ENCODE results near the gene GPT2.

GPT2 gene, protein sequence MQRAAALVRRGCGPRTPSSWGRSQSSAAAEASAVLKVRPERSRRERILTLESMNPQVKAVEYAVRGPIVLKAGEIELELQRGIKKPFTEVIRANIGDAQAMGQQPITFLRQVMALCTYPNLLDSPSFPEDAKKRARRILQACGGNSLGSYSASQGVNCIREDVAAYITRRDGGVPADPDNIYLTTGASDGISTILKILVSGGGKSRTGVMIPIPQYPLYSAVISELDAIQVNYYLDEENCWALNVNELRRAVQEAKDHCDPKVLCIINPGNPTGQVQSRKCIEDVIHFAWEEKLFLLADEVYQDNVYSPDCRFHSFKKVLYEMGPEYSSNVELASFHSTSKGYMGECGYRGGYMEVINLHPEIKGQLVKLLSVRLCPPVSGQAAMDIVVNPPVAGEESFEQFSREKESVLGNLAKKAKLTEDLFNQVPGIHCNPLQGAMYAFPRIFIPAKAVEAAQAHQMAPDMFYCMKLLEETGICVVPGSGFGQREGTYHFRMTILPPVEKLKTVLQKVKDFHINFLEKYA

DNA sequence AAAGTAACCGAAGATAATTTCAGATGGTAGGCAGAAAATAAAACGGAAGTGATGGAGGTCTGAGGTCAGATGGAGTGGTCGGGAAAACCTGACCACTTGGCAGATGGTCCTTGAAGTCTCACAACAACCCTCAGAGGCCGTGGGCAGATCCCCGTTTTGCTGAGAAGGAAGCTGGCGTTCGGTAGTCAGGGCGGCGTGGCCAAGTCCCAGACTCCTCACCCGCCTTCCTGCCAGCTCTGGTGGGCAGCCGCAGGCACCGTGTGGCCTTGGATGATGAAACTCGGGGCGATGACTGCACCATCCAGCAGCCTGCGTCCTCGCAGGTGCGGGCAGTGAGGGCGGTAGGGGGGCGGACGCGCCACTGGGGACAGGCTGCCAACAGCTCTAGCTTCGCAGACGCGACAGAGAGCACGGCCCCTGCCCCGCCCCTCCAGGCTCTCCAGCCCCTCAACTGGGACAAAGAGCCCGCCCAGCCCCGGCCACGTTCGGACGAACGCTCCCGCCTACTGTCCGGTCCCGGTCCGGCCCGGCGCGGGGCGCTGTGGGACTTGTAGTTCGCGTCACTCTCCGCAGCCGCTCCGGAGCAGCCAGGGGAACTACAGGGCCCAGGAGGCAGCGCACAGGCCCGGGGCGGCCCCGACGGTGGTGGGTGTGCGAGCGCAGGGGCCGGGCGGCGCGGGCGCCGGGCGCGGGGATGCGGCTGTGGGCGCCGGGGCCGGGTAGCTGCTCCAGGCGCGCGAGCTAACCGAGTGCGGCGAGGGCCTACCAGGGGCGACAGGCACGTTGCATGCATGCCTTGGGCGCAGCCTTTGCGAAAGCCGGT, at the start of gene GPT2:
GPT2 (plus strand) TSS at position 673 of the 823 bp plus-strand sequence. CDS start 354 bp downstream, outside the sequence.
- ATAC-seq = peak; percentile 96

DNA sequence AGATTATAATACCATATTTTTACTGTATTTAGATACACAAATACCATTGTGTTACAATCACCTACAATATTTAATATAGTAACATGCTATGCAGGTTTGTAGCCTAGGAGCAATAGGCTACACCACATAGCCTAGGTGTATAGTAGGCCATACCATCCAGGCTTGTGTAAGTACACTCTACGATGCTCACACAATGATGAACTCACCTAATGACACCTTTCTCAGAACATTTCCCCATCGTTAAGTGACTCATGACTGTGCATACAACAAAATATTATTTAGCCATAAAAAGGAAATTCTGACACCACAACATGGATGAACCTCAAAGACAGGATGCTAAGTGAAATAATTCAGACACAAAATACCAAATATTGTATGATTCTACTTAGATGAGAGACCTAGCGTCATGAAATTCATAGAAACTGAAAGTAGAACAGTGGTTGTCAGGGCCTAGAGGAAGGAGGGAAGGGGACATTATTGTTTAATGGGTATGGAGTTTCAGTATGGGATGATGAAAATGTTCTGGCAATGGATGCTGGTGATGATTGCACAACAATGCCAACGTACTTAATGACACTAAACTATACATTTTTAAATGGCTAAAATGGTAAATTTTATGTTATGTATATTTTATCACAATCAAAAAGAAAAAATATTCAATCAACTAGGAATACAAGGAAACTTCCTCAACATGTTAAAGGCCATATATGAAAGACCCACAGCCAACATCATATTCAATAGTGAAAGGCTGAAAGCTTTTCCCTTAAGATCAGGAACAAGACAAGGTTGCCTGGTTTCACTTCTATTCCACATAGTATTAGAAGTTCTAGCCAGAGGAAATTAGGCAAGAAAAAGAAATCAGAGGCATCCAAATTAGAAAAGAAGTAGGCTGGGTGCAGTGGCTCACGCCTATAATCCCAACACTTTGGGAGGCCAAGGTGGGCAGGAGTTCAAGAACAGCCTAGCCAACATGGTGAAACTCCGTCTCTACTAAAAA, 47.3 kb upstream of the GPT2 start:
- DNase-seq (no peak), ATAC-seq (peak; percentile 40)

More for the DNA sequence above, at the start of gene GPT2:
- peak; percentile 91 for DNase-seq

DNA sequence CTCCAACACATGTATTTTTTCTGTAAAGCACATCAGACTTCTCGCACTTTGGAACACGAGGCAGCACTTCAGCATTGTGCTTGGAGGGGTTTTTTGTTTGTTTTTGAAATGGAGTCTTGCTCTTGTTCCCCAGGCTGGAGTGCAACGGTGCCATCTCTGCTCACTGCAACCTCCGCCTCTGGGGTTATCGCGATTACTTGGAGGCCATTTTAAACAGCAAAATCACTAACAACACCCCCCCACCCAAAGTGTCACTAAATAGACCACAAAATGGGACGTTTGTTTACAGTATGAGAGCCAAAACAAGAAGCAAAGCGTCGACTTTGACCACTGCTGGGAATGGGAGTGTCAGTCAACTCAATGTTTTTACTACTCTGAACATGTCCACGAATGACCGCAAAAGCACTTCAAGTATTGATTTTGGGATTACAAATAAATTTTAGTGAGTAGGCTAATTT, 44.1 kb upstream of the GPT2 start:
- ATAC-seq = no peak
- DNase-seq = no peak

DNA sequence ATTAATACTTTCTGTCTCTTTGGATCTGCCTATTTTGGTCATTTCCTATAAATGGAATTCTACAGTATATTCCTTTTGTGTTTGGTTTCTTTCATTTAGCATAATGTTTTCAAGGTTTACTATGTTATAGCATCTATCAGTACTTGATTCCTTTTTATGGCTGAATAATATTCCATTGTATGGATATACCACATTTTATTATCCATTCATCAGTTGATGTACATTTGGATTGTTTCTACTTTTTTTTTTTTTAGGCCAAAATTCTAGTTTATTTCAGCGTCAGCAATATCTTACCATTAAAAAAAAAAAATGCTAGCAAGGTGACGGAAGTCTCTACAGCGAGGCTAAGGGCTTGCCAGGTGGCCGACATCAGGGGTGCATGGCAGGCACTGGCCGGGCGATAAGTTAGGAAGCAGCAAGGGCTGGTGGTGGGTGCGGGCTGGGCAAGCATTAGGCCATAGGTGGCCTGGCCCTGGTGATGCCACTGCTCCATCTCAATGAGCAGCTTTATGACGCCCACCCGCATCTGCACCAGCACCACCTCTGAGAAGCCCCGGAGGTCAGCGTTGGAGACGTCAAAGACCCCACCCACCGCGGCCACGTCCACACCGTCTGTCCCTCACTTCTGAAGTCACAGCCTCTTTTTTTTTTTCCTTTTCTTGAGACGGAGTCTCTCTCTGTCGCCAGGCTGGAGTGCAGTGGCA, 41.8 kb upstream of the GPT2 start:
- DNase-seq (no peak), ATAC-seq (no peak)

- DNase-seq (no peak), ATAC-seq (no peak)
Observed at GRCh38 chr16:46843898-46844642, 40.1 kb upstream of the GPT2 start.

DNA sequence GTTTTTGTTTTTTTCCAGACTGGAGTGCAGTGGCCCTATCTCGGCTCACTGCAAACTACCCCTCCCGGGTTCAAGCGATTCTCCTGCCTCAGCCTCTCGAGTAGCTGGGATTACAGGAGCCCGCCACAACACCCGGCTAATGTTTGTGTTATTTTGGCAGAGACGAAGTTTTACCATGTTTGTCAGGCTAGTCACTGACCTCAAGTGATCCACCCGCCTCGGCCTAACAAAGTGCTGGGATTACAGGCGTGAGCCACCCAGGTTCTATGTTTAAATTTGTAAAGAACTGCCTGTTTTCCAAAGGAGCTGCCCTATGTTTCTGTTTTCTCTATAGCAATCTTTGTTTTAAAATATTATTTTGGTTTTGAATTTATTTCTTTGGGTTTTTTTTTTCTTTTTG, 39.4 kb upstream of the GPT2 start:
- ATAC-seq = no peak
- DNase-seq = no peak

- DNase-seq (no peak), ATAC-seq (no peak)
Observed at GRCh38 chr16:46845952-46846351, 38.2 kb upstream of the GPT2 start.

GRCh38 chr16:46848768-46849764, 35.1 kb upstream of the GPT2 start:
- ATAC-seq (no peak), DNase-seq (no peak)

DNA sequence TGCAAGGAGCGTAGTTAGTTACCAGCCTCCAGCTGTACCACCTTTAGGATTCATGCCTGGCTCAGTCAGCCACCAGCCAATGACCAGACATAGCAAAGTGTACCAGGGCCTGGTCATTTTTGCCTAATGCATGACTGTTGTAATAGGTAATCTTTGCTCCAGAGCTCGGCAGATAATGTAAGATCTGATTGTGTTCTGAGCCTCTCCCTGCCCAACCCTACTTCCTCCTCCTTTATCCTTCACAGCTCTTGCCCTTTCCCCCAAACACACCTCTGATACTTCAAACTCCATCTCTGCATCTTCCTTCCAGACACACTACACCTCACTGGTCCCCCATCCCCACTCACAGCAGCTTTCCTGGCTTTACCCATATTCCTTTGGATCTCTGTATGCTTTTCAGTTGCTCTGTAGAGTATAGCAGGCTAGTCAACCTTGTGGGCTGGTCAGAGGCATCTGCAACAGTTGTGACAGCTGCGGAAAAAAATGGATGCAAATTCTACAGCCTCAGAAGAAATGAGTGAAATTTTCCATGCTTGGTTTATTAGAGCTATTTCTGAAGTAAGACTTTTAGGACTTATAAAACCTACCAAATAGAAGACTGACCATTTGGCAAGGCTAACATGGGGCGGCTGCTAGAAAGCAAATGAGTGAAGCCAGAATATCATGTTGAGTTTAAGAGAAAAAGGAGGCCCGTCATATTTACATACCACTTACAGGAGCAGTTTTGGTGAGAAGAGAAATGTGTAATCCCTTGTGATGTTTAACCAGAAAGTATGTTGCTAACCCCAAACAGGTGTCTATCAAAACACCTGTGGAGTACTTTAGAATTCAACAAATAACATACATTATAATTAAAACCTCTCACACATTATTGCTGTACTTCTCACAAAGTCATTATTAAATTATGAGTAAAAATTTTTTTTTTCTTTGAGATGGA, 33.3 kb upstream of the GPT2 start:
- DNase-seq (no peak), ATAC-seq (no peak)

GRCh38 chr16:46852130-46852529, 32.0 kb upstream of the GPT2 start:
- ATAC-seq (no peak), DNase-seq (no peak)

GRCh38 chr16:46853713-46854443, 30.3 kb upstream of the GPT2 start:
- peak; percentile 32 for ATAC-seq
- DNase-seq = peak; percentile 68

- no peak for DNase-seq
- no peak for ATAC-seq
Observed at GRCh38 chr16:46854846-46855245, 29.3 kb upstream of the GPT2 start.

GRCh38 chr16:46855389-46855788, 28.8 kb upstream of the GPT2 start:
- DNase-seq (no peak), ATAC-seq (no peak)

GRCh38 chr16:46857368-46857945, 26.7 kb upstream of the GPT2 start:
- ATAC-seq = no peak

GRCh38 chr16:46858151-46858550, 26.0 kb upstream of the GPT2 start:
- no peak for ATAC-seq
- DNase-seq = no peak

More at GRCh38 chr16:46857368-46857945, 26.7 kb upstream of the GPT2 start:
- DNase-seq = no peak

DNA sequence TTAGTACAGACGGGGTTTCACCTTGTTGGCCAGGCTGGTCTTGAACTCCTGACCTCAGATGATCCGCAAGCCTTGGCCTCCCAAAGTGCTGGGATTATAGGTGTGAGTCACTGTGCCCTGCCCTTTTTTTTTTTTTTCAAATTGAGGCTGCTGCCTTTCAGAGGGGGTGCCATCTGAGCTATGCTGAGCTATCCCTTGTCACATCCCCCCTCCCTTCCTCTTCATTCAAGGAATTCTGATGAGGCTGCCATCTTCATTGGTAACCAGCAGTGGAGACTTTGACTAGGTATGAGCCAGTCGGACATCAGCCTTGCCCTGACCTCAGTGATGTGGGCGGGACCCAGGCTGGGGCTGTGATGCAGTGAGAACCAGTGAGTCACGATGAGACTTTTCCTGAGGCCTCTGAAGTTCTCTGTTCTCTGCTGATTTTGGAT, 24.4 kb upstream of the GPT2 start:
- ATAC-seq (peak; percentile 90), DNase-seq (peak; percentile 60)
